ENCODE results near the gene HPN. TPM values are rescaled to one million over a fixed set of nuclear protein-coding genes. Genes with fewer than 3 reads are reported as not detected.

HPN gene
- total and polyA plus RNA-seq, 10 of the 15 experiments (the other 5 are each of a cell fraction or from before 2014, with no cell fraction given): 0.21 to 0.35 TPM; not detected in 8

- BruUV-seq (replicated peaks): no TSS peak
- no peaks in the 10 kb centered on the region for H3K36me3 ChIP-seq (ENCODE audit: control insufficient read depth in 2 of 2, insufficient read depth in 2 of 2, low read length in 1 of 2)
- WGBS (ENCODE audit: insufficient coverage, insufficient replicate concordance, low lambda C conversion rate, missing lambda C conversion rate): 21% methylated on average over 7 of the region's 10 CpGs
- ChIA-PET RAD21 (ENCODE audit: unreplicated experiment) (interaction anchor here (0.7 kb wide), 1 partner anchor 21 kb away, joined by 3 read pairs; no protein-coding TSS in a partner anchor), POLR2A (no interaction called here), CTCF (interaction anchor here (0.6 to 5.4 kb wide), 4 partner anchors 11 to 1461 kb away, joined by 3 to 56 read pairs (median 24); partner anchors contain the start of gene LGI4), SMC1A (ENCODE audit: uncharacterized antibody, unreplicated experiment) (interaction anchor here (1.8 kb wide), 1 partner anchor 13 kb away, joined by 3 read pairs; no protein-coding TSS in a partner anchor)
- in situ Hi-C loops (cut with MboI) (no loop called here), intact Hi-C loops (cut with micrococcal nuclease; ENCODE audit: unreplicated experiment) (no loop called here)
- H3K27ac ChIP-seq (ENCODE audit: control insufficient read depth, insufficient read depth): no peak overlapping the region
- H3K4me1 ChIP-seq (ENCODE audit: control insufficient read depth, insufficient read depth, low read length): no peaks in the 10 kb centered on the region; the same call in 1 of the 2 replicates
- H2AFZ ChIP-seq (ENCODE audit: control insufficient read depth, low read depth, low read length): peak overlapping the region; percentile 55
- H3K4me2 ChIP-seq (ENCODE audit: control insufficient read depth, insufficient read depth): no peak overlapping the region
- no peaks in the 10 kb centered on the region for H3K9me3 ChIP-seq (replicated peaks; ENCODE audit: control insufficient read depth, insufficient read depth, low read length)
- FAIRE-seq (peak; percentile 71), DNase-seq (ENCODE audit: low read depth, low spot score) (peak; percentile 16), ATAC-seq (peak; percentile 93)
- H4K20me1 ChIP-seq (ENCODE audit: control insufficient read depth, insufficient read depth): no peaks in the 10 kb centered on the region
- H3K79me2 ChIP-seq (ENCODE audit: control insufficient read depth, insufficient read depth, low read length): no peaks in the 10 kb centered on the region
- TF ChIP-seq ZZZ3 (IDR thresholded peaks at IDR 0.05; ENCODE audit: control insufficient read depth, insufficient read length, low read depth): no peak
- TF ChIP-seq TCF7 (IDR thresholded peaks at IDR 0.05; ENCODE audit: borderline replicate concordance): no peak
- TF ChIP-seq MTA3 (IDR thresholded peaks at IDR 0.05; ENCODE audit: borderline replicate concordance, low read length): no peak
- no peak for TF ChIP-seq EZH2 (IDR thresholded peaks at IDR 0.05; ENCODE audit: borderline replicate concordance, control insufficient read depth, low read depth, low read length)
- TF ChIP-seq SP1 (IDR thresholded peaks at IDR 0.05; ENCODE audit: low read depth, low read length): no peak
- no peak for TF ChIP-seq SRF (IDR thresholded peaks at IDR 0.05; ENCODE audit: low read depth in 2 of 2, low read length in 2 of 2)
- TF ChIP-seq SPI1 (IDR thresholded peaks at IDR 0.05; ENCODE audit: borderline replicate concordance, insufficient read depth, low read depth, low read length): no peak
- 0 out of 2 replicates have a peak, but pooled peaks have one; percentile 26 for TF ChIP-seq RAD21 (IDR thresholded peaks at IDR 0.05; ENCODE audit: insufficient read depth, low read depth, low read length)
- TF ChIP-seq CTCF (IDR thresholded peaks at IDR 0.05 in 2 of 3, conservative IDR thresholded peaks at IDR 0.05 in 1 of 3; ENCODE audit: control insufficient read depth in 2 of 3, extremely low read depth in 1 of 3, insufficient read depth in 1 of 3, low read depth in 3 of 3, low read length in 3 of 3): peak; percentile 56 to 60 (median 59); a peak in 5 of 6 replicates
- no peak for TF ChIP-seq RFX5 (IDR thresholded peaks at IDR 0.05; ENCODE audit: low read depth, low read length)
- TF ChIP-seq HDAC2 (IDR thresholded peaks at IDR 0.05): no peak
- TF ChIP-seq MLLT1 (IDR thresholded peaks at IDR 0.05): no peak
- no peak overlapping the region for H3K9ac ChIP-seq (ENCODE audit: control insufficient read depth, insufficient read depth, low read length)
- peaks cover 0 to 2% of the 10 kb centered on the region in 2 experiments; a peak in 3 of 4 replicates for H3K27me3 ChIP-seq (replicated peaks in 1 of 2; ENCODE audit: control insufficient read depth in 2 of 2, insufficient read depth in 2 of 2, low read length in 1 of 2)
- H3K4me3 ChIP-seq: no peak overlapping the region
Measured at GRCh38 chr19:35045667-35046300, 4.3 kb downstream of the HPN start.
